HCT116 (cell line): ENCODE measurements around the gene AGBL3. TPM values are rescaled to one million over a fixed set of nuclear protein-coding genes. Genes with fewer than 3 reads are reported as not detected.

Source experiments
- ATAC-seq: fragments of 200-7000 bp; cut with Tn5 transposase; 2 replicates; pipeline ENCODE4 v1.9.1; 2020; ENCODE audit warnings: mild to moderate bottlenecking, moderate library complexity
- BruUV-seq: library from RNA; stranded (reverse); fragments of 400-500 nt; replicated peaks from 2 replicates; lab custom pipeline; 2021; lab: Mats Ljungman, UMichigan
- CTCF ChIA-PET: fragments of 300-600 bp; sonication (Branson Sonifier 250); formaldehyde crosslinking; loops from one replicate; lab custom pipeline; 2021; ENCODE audit warnings: antibody characterized with exemption; lab: Charles Lee
- POLR2A ChIA-PET: fragments of 300-600, 350-600 bp; sonication (Branson Sonifier 250); formaldehyde crosslinking; loops from one replicate; lab custom pipeline; 2021; ENCODE audit warnings: antibody characterized with exemption; lab: Charles Lee
- RAD21 ChIA-PET, 2 experiments: fragments of 300-600 bp; sonication (Branson Sonifier 250); formaldehyde crosslinking; loops; one replicate each; lab custom pipeline; 2023; ENCODE audit warnings: low total read pairs in 2 of 2; ENCODE audit not compliant: uncharacterized antibody in 2 of 2, unreplicated experiment in 2 of 2, low non-redundant PET in 1 of 2; lab: Charles Lee
- DNase-seq: peaks from one replicate; pipeline ENCODE4 v3.0.0-alpha.2; 2010; ENCODE audit warnings: low read depth, low spot score
- H2AFZ ChIP-seq: fragments of 200-600 bp; shearing (Covaris generic), sonication (generic); 2 replicates; pipeline ENCODE4 v1.6.1; 2017; ENCODE audit warnings: low read depth, mixed run types, mixed read lengths, antibody characterized with exemption, low read length; ENCODE audit not compliant: poor library complexity, severe bottlenecking
- H3K27ac ChIP-seq: 2 replicates; pipeline ENCODE4 v1.5.1; 2012; ENCODE audit warnings: low read depth, low read length
- H3K27me3 ChIP-seq: fragments of 200-600 bp; sonication (generic); 2 replicates; pipeline ENCODE4 v1.6.1; 2016; ENCODE audit warnings: mixed run types, low read length, mixed read lengths; ENCODE audit not compliant: insufficient read depth
- H3K36me3 ChIP-seq, 2 experiments: fragments of 200-500 bp in 1 of 2; fragments of 200-600 bp in 1 of 2; sonication (Bioruptor generic) in 1 of 2; sonication (generic) in 1 of 2; 2 replicates each; pipeline versions ENCODE4 v1.5.1 to v1.6.1; 2014 to 2016; ENCODE audit warnings: low read length in 2 of 2, inconsistent platforms in 1 of 2, mixed read lengths in 1 of 2, mixed run types in 1 of 2; ENCODE audit not compliant: insufficient read depth in 2 of 2, control insufficient read depth in 1 of 2
- H3K4me1 ChIP-seq, 2 experiments: fragments of 200-600 bp in 1 of 2; sonication (generic) in 1 of 2; 2 replicates each; pipeline versions ENCODE4 v1.5.1 to v1.6.1; 2012 to 2017; ENCODE audit warnings: low read length in 2 of 2, inconsistent platforms in 1 of 2, mild to moderate bottlenecking in 1 of 2, mixed read lengths in 1 of 2, mixed run types in 1 of 2, moderate library complexity in 1 of 2; ENCODE audit not compliant: insufficient read depth in 2 of 2, control insufficient read depth in 1 of 2
- H3K4me2 ChIP-seq: fragments of 200-600 bp; sonication (generic); 2 replicates; pipeline ENCODE4 v1.6.1; 2017; ENCODE audit warnings: mixed run types, low read length, mixed read lengths
- H3K4me3 ChIP-seq, 2 experiments: fragments of 200-600 bp in 1 of 2; sonication (generic) in 1 of 2; replicated peaks in 1 of 2; 2 replicates each; pipeline ENCODE4 v1.5.1; 2011 to 2016; ENCODE audit warnings: low read length in 2 of 2, control low read depth in 1 of 2, low read depth in 1 of 2, mild to moderate bottlenecking in 1 of 2, mixed read lengths in 1 of 2, mixed run types in 1 of 2
- H3K79me2 ChIP-seq: fragments of 200-600 bp; sonication (generic); 2 replicates; pipeline ENCODE4 v1.6.1; 2017; ENCODE audit warnings: mild to moderate bottlenecking, mixed run types, low read length, moderate library complexity, mixed read lengths; ENCODE audit not compliant: insufficient read depth
- H3K9ac ChIP-seq: fragments of 200-600 bp; sonication (generic); 2 replicates; pipeline ENCODE4 v1.6.1; 2016; ENCODE audit warnings: low read length, mixed read lengths
- H3K9me2 ChIP-seq: fragments of 200-600 bp; sonication (generic), shearing (Covaris generic); 2 replicates; pipeline ENCODE4 v1.6.1; 2017; ENCODE audit warnings: mixed run types, mild to moderate bottlenecking, moderate library complexity; ENCODE audit not compliant: insufficient read depth
- H3K9me3 ChIP-seq, 2 experiments: fragments of 200-500 bp in 1 of 2; fragments of 200-600 bp in 1 of 2; sonication (Bioruptor generic) in 1 of 2; sonication (generic) in 1 of 2; 2 replicates each; pipeline ENCODE4 v1.6.1; 2014 to 2017; ENCODE audit warnings: low read length in 2 of 2, mixed read lengths in 2 of 2, inconsistent platforms in 1 of 2, low read depth in 1 of 2, mild to moderate bottlenecking in 1 of 2, mixed run types in 1 of 2, moderate library complexity in 1 of 2; ENCODE audit not compliant: control insufficient read depth in 1 of 2, insufficient read depth in 1 of 2
- H4K20me1 ChIP-seq: fragments of 200-600 bp; sonication (generic), shearing (Covaris generic); 2 replicates; pipeline ENCODE4 v1.6.1; 2017; ENCODE audit warnings: mixed run types, mild to moderate bottlenecking, moderate library complexity; ENCODE audit not compliant: insufficient read depth
- CEBPB ChIP-seq: IDR thresholded peaks from 2 replicates; pipeline ENCODE4 v1.6.1; 2012; ENCODE audit warnings: low read depth
- ELF1 ChIP-seq: IDR thresholded peaks from 2 replicates; pipeline ENCODE4 v1.6.1; 2012; ENCODE audit warnings: low read depth, borderline replicate concordance
- EZH2phosphoT487 ChIP-seq: fragments of 200-600 bp; IDR thresholded peaks from 2 replicates; pipeline ENCODE4 v1.6.1; 2018; ENCODE audit warnings: antibody characterized with exemption, borderline replicate concordance
- MAX ChIP-seq: IDR thresholded peaks from 2 replicates; pipeline ENCODE4 v1.6.1; 2012
- RAD21 ChIP-seq: IDR thresholded peaks from 2 replicates; pipeline ENCODE4 v1.6.1; 2012; ENCODE audit warnings: low read depth, mild to moderate bottlenecking
- REST ChIP-seq: IDR thresholded peaks from 2 replicates; pipeline ENCODE4 v1.6.1; 2012; ENCODE audit warnings: low read depth
- TCF7L2 ChIP-seq: IDR thresholded peaks from 2 replicates; pipeline ENCODE4 v1.7.0; 2011; ENCODE audit warnings: borderline replicate concordance, inconsistent platforms; ENCODE audit not compliant: insufficient read depth, insufficient read length; ENCODE audit errors: extremely low read depth
- ZBTB33 ChIP-seq: IDR thresholded peaks from 2 replicates; pipeline ENCODE4 v1.6.1; 2011; ENCODE audit warnings: mild to moderate bottlenecking, low read length, moderate library complexity; ENCODE audit not compliant: insufficient replicate concordance; ENCODE audit errors: extremely low read depth
- ZFX ChIP-seq: fragments of 450-650 bp; IDR thresholded peaks from 2 replicates; pipeline ENCODE4 v1.6.1; 2017
- intact Hi-C: fragments of 100-400 bp; cut with micrococcal nuclease; formaldehyde crosslinking; loops from 2 replicates; pipeline ENCODE4 v1.10.0; 2022
- total RNA-seq: library from RNA; stranded (reverse); gene quantifications from one replicate; pipeline ENCODE4 v1.2.1, GENCODE V29; 2021; ENCODE audit not compliant: unreplicated experiment
- TF ChIP-seq, protein P1 (sequence below), 3 experiments: fragments of 200-600 bp in 1 of 3; sonication (generic) in 1 of 3; IDR thresholded peaks in 2 of 3; conservative IDR thresholded peaks in 1 of 3; 2 replicates each; pipeline ENCODE4 v1.5.1; 2012 to 2017; ENCODE audit warnings: low read depth in 2 of 3, low read length in 2 of 3, antibody characterized with exemption in 1 of 3, borderline replicate concordance in 1 of 3, control low read depth in 1 of 3, mild to moderate bottlenecking in 1 of 3, mixed read lengths in 1 of 3, mixed run types in 1 of 3, moderate library complexity in 1 of 3; ENCODE audit not compliant: insufficient read depth in 1 of 3

The AGBL3 gene
- total RNA-seq, 1 experiment from 2014 or later, result 1.9 TPM

DNA sequence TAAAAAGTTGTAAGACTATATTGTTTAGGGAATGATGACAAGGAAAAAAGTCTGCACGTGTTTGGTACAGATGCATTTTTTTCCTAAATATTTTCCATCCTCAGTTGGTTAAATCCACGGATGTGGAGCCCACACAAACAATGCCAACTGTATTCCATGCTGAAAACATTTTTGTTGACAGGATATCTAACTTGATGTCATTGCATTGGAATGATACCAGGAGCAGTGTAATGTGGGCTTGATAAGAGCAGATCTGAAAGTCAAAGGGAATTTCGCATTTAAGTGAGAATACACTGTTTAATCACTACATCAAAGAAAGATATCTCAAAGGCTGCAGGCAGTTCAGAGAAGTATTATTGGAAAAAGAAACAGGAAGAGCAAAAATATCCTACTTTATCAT, 112.1 kb downstream of the AGBL3 start:
- no peaks in the 10 kb centered on the region for H3K79me2 ChIP-seq
- H3K4me3 ChIP-seq, result no peak overlapping the region
- H3K9me2 ChIP-seq, result no peaks in the 10 kb centered on the region
- H3K27me3 ChIP-seq, result no peaks in the 10 kb centered on the region
- intact Hi-C loops, result no loop called here
- TF ChIP-seq, protein P1, sequence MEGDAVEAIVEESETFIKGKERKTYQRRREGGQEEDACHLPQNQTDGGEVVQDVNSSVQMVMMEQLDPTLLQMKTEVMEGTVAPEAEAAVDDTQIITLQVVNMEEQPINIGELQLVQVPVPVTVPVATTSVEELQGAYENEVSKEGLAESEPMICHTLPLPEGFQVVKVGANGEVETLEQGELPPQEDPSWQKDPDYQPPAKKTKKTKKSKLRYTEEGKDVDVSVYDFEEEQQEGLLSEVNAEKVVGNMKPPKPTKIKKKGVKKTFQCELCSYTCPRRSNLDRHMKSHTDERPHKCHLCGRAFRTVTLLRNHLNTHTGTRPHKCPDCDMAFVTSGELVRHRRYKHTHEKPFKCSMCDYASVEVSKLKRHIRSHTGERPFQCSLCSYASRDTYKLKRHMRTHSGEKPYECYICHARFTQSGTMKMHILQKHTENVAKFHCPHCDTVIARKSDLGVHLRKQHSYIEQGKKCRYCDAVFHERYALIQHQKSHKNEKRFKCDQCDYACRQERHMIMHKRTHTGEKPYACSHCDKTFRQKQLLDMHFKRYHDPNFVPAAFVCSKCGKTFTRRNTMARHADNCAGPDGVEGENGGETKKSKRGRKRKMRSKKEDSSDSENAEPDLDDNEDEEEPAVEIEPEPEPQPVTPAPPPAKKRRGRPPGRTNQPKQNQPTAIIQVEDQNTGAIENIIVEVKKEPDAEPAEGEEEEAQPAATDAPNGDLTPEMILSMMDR (IDR thresholded peaks at IDR 0.05 in 2 of 3, conservative IDR thresholded peaks at IDR 0.05 in 1 of 3; ENCODE audit: borderline replicate concordance in 1 of 3, insufficient read depth in 1 of 3, low read depth in 2 of 3, low read length in 2 of 3), result no peak
- TF ChIP-seq ZFX (no peak), MAX (no peak), ELF1 (no peak), TCF7L2 (no peak), REST (no peak), ZBTB33 (no peak), CEBPB (no peak), EZH2phosphoT487 (no peak), RAD21 (no peak)
- no peaks in the 10 kb centered on the region for H4K20me1 ChIP-seq
- DNase-seq, result no peak
- CTCF ChIA-PET, result no interaction called here
- no peaks in the 10 kb centered on the region for H3K36me3 ChIP-seq
- ATAC-seq, result no peak
- POLR2A ChIA-PET, result no interaction called here
- no peaks in the 10 kb centered on the region for H3K9me3 ChIP-seq
- H3K4me1 ChIP-seq, result no peaks in the 10 kb centered on the region
- no peak overlapping the region for H3K27ac ChIP-seq
- no peak overlapping the region for H3K4me2 ChIP-seq
- BruUV-seq, result no TSS peak
- no peak overlapping the region for H2AFZ ChIP-seq
- no peak overlapping the region for H3K9ac ChIP-seq
- RAD21 ChIA-PET, result no interaction called here
